Tibial artery (tissue), 4 donors: ENCODE data around the gene RASAL2.

Experiments
- DNase-seq, 2 donors: peaks; one replicate each; pipeline ENCODE4 v3.0.0-alpha.2; 2019
- H3K27ac ChIP-seq, 2 donors: fragments of 200-600 bp; sonication (generic) in 1 of 2; 1 replicate in 1 of 2; 2 replicates in 1 of 2; pipeline ENCODE4 v1.5.1; 2018 to 2019; ENCODE audit warnings: mild to moderate bottlenecking in 1 of 2
- H3K27me3 ChIP-seq, 2 donors: fragments of 200-600 bp; sonication (generic) in 1 of 2; one replicate each; pipeline versions ENCODE4 v1.5.1 to v1.6.0; 2016 to 2019
- H3K36me3 ChIP-seq, 3 donors: fragments of 200-600 bp; sonication (generic) in 2 of 3; one replicate each; pipeline ENCODE4 v1.5.1; 2016 to 2019; ENCODE audit warnings: mild to moderate bottlenecking in 2 of 3
- H3K4me1 ChIP-seq, 4 donors: fragments of 200-600 bp; sonication (generic) in 2 of 4; 1 replicate in 3 of 4; 2 replicates in 1 of 4; pipeline ENCODE4 v1.5.1; 2016 to 2019
- H3K4me3 ChIP-seq, 2 donors: fragments of 200-600 bp; sonication (generic) in 1 of 2; 1 replicate in 1 of 2; 2 replicates in 1 of 2; pipeline ENCODE4 v1.5.1; 2018 to 2019; ENCODE audit warnings: mild to moderate bottlenecking in 2 of 2
- H3K9me3 ChIP-seq, 3 donors: fragments of 200-600 bp; sonication (generic) in 1 of 3; one replicate each; pipeline ENCODE4 v1.5.1; 2016 to 2019
- intact Hi-C: fragments of 100-400 bp; cut with DNase I; formaldehyde crosslinking; loops from one replicate; pipeline ENCODE4 v1.15.0; 2023; ENCODE audit warnings: low total_unique reads
- TF ChIP-seq, protein P1 (sequence below), 2 experiments: fragments of 200-600 bp in 1 of 2; fragments of 450-650 bp in 1 of 2; IDR thresholded peaks; one replicate each; pipeline ENCODE4 v1.5.1; 2017 to 2019; ENCODE audit warnings: antibody characterized with exemption in 2 of 2, mild to moderate bottlenecking in 1 of 2, moderate library complexity in 1 of 2

The RASAL2 gene

GRCh38 chr1:178232108-178232507 is 138.2 kb downstream of the RASAL2 start:
- no peaks in the 10 kb centered on the region for H3K9me3 ChIP-seq
- DNase-seq = no peak
- H3K27me3 ChIP-seq = no peaks in the 10 kb centered on the region
- H3K4me3 ChIP-seq = no peak overlapping the region
- no peak overlapping the region for H3K27ac ChIP-seq
- H3K4me1 ChIP-seq = peaks cover 0 to 25% (median 0%) of the 10 kb centered on the region in 4 donors
- H3K36me3 ChIP-seq = no peaks in the 10 kb centered on the region
- TF ChIP-seq, protein P1, sequence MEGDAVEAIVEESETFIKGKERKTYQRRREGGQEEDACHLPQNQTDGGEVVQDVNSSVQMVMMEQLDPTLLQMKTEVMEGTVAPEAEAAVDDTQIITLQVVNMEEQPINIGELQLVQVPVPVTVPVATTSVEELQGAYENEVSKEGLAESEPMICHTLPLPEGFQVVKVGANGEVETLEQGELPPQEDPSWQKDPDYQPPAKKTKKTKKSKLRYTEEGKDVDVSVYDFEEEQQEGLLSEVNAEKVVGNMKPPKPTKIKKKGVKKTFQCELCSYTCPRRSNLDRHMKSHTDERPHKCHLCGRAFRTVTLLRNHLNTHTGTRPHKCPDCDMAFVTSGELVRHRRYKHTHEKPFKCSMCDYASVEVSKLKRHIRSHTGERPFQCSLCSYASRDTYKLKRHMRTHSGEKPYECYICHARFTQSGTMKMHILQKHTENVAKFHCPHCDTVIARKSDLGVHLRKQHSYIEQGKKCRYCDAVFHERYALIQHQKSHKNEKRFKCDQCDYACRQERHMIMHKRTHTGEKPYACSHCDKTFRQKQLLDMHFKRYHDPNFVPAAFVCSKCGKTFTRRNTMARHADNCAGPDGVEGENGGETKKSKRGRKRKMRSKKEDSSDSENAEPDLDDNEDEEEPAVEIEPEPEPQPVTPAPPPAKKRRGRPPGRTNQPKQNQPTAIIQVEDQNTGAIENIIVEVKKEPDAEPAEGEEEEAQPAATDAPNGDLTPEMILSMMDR (IDR thresholded peaks at IDR 0.05) = no peak
- intact Hi-C loops = no loop called here

DNA sequence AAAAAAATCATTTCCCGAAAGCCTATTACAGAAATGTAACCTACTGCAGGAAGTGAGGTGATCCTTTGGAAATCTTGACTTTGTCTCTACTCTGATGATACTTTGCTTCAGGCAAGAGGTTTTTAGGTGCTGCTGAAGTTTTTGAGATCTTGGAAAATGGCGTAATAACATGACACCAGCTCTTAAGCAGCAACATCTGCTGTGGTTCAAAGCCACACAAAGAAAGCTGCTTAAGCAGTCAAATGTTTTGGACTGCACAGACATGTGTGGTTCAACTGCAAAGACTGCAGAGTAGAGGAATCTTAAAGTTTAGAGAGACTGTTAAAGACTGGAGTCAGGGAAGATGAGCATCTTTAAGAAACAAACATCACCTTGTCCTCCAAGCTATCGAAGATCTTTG is 139.0 kb downstream of the RASAL2 start:
- Histone ChIP-seq H3K27me3 (no peaks in the 10 kb centered on the region), H3K4me3 (no peak overlapping the region), H3K27ac (no peak overlapping the region), H3K36me3 (no peaks in the 10 kb centered on the region), H3K9me3 (no peaks in the 10 kb centered on the region), H3K4me1 (peaks cover 0 to 28% (median 0%) of the 10 kb centered on the region in 4 donors)
- intact Hi-C loops = no loop called here
- TF ChIP-seq, protein P1 (IDR thresholded peaks at IDR 0.05) = no peak
- no peak for DNase-seq

DNA sequence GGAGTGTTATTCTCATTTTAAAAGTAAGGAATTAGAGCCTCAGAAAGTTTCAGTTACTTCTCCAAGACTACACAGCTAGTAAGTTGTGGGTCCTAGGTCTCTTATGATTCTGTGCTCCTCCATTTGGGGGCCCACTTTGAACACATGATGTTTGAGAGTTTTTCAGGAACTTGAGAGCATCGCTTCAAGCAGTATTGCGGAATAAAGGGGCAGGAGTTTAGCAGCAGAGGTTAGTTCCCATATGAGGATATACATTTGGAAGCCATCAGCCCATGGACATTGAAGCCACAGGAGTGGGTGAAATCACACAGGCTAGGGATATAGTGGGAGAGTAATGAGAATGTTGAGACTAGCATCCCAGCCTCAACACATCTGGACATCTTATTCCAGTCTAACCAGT is 143.2 kb downstream of the RASAL2 start:
- intact Hi-C loops = no loop called here
- TF ChIP-seq, protein P1 (IDR thresholded peaks at IDR 0.05) = no peak
- no peak overlapping the region for H3K4me3 ChIP-seq
- H3K27ac ChIP-seq = no peak overlapping the region
- H3K9me3 ChIP-seq = no peaks in the 10 kb centered on the region
- H3K4me1 ChIP-seq = peaks cover 0 to 34% (median 6%) of the 10 kb centered on the region in 4 donors
- DNase-seq = no peak
- H3K36me3 ChIP-seq = no peaks in the 10 kb centered on the region
- no peaks in the 10 kb centered on the region for H3K27me3 ChIP-seq

GRCh38 chr1:178238722-178239510 is 145.0 kb downstream of the RASAL2 start:
- Histone ChIP-seq H3K36me3 (no peaks in the 10 kb centered on the region), H3K9me3 (no peaks in the 10 kb centered on the region), H3K27me3 (no peaks in the 10 kb centered on the region), H3K27ac (no peak overlapping the region), H3K4me1 (peaks cover 0 to 36% (median 8%) of the 10 kb centered on the region in 4 donors), H3K4me3 (no peak overlapping the region)
- intact Hi-C loops = no loop called here
- TF ChIP-seq, protein P1 (IDR thresholded peaks at IDR 0.05) = no peak
- DNase-seq = no peak

DNA sequence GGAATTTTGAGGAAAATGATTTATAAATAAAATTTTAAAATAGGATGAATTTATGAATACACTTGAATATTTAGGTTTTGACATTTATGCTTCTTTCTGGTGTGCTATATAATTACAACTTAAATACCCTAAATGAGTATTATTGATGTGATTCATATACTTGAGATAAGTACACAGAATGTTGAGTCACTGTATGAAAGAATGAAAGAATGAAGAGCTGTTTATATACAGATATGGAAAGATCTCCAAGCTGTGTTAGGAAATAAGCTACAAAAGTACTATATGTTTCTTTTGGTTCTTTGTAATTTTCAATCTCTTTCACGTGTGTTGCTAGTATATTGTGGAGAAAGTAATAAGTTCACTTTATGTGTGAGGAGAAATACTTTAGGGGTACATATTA is 147.2 kb downstream of the RASAL2 start:
- DNase-seq = no peak

More for the DNA sequence above, 147.2 kb downstream of the RASAL2 start:
- H3K4me1 ChIP-seq = peaks cover 0 to 36% (median 8%) of the 10 kb centered on the region in 4 donors
- no peak overlapping the region for H3K4me3 ChIP-seq
- H3K27me3 ChIP-seq = no peaks in the 10 kb centered on the region
- TF ChIP-seq, protein P1 (IDR thresholded peaks at IDR 0.05) = no peak
- intact Hi-C loops = no loop called here
- H3K27ac ChIP-seq = no peak overlapping the region
- no peaks in the 10 kb centered on the region for H3K36me3 ChIP-seq
- no peaks in the 10 kb centered on the region for H3K9me3 ChIP-seq
